PC-3 (cell line): ENCODE data around the gene MAD1L1. TPM values are rescaled to one million over a fixed set of nuclear protein-coding genes. Genes with fewer than 3 reads are reported as not detected.

Experiments used
- ATAC-seq: fragments of 200-7000 bp; cut with Tn5 transposase; 2 replicates; pipeline ENCODE4 v1.9.1; 2020; ENCODE audit warnings: mild to moderate bottlenecking, moderate library complexity
- BruUV-seq: library from RNA; stranded (reverse); fragments of 400-500 nt; replicated peaks from 2 replicates; lab custom pipeline; 2021; lab: Mats Ljungman, UMichigan
- CTCF ChIA-PET: fragments of 300-600 bp; sonication (Branson Sonifier 250); formaldehyde crosslinking; loops from one replicate; lab custom pipeline; 2022; ENCODE audit warnings: antibody characterized with exemption; lab: Charles Lee
- POLR2A ChIA-PET: fragments of 300-600 bp; sonication (Branson Sonifier 250); formaldehyde crosslinking; loops from one replicate; lab custom pipeline; 2022; ENCODE audit warnings: antibody characterized with exemption; ENCODE audit not compliant: unreplicated experiment; lab: Charles Lee
- DNase-seq: peaks from one replicate; pipeline ENCODE4 v3.0.0-alpha.2; 2015
- H2AFZ ChIP-seq: fragments of 300-600 bp; sonication (generic); 2 replicates; pipeline ENCODE4 v1.6.0; 2016; ENCODE audit warnings: antibody characterized with exemption, low read length
- H3F3A ChIP-seq: fragments of 300-600 bp; sonication (generic); one replicate; pipeline ENCODE4 v1.6.0; 2017; ENCODE audit warnings: antibody characterized with exemption, low read length, control low read depth, mild to moderate bottlenecking; ENCODE audit not compliant: unreplicated experiment
- H3K27ac ChIP-seq: fragments of 300-600 bp; sonication (generic); 2 replicates; pipeline ENCODE4 v1.5.1; 2016; ENCODE audit warnings: mild to moderate bottlenecking, low read length
- H3K27me3 ChIP-seq: fragments of 300-600 bp; sonication (generic); 2 replicates; pipeline ENCODE4 v1.6.1; 2016; ENCODE audit warnings: low read length, mixed read lengths
- H3K36me3 ChIP-seq: fragments of 300-600 bp; sonication (generic); 2 replicates; pipeline ENCODE4 v1.6.1; 2016; ENCODE audit warnings: low read depth, mixed run types, low read length, mixed read lengths
- H3K4me1 ChIP-seq: fragments of 300-600 bp; sonication (generic); 2 replicates; pipeline ENCODE4 v1.5.1; 2016; ENCODE audit warnings: low read length; ENCODE audit not compliant: insufficient read depth
- H3K4me2 ChIP-seq: fragments of 300-600 bp; sonication (generic); 2 replicates; pipeline ENCODE4 v1.6.0; 2016; ENCODE audit warnings: low read length
- H3K4me3 ChIP-seq: fragments of 300-600 bp; sonication (generic); 2 replicates; pipeline ENCODE4 v1.5.1; 2016; ENCODE audit warnings: mild to moderate bottlenecking, low read length, mixed read lengths
- H3K79me2 ChIP-seq: fragments of 300-600 bp; sonication (generic); 2 replicates; pipeline ENCODE4 v1.6.1; 2017; ENCODE audit warnings: low read length, mixed read lengths
- H3K9ac ChIP-seq: fragments of 300-600 bp; sonication (generic); 2 replicates; pipeline ENCODE4 v1.6.0; 2016; ENCODE audit warnings: mild to moderate bottlenecking, low read length
- H3K9me2 ChIP-seq: fragments of 300-600 bp; sonication (generic); replicated peaks from 2 replicates; pipeline ENCODE4 v1.6.1; 2016; ENCODE audit warnings: mixed run types, low read length, mixed read lengths
- H3K9me3 ChIP-seq: fragments of 300-600 bp; sonication (generic); 2 replicates; pipeline ENCODE4 v1.6.1; 2016; ENCODE audit warnings: low read length, mixed read lengths
- H4K20me1 ChIP-seq: fragments of 300-600 bp; sonication (generic); 2 replicates; pipeline ENCODE4 v1.6.1; 2016; ENCODE audit warnings: low read length, mixed read lengths
- EZH2 ChIP-seq: fragments of 300-600 bp; sonication (generic); IDR thresholded peaks from one replicate; pipeline ENCODE4 v1.6.1; 2017; ENCODE audit warnings: antibody characterized with exemption, mild to moderate bottlenecking, low read length; ENCODE audit not compliant: unreplicated experiment
- EZH2phosphoT487 ChIP-seq: fragments of 300-600 bp; sonication (generic); IDR thresholded peaks from 2 replicates; pipeline ENCODE4 v1.6.1; 2018; ENCODE audit warnings: mild to moderate bottlenecking, antibody characterized with exemption, low read length, borderline replicate concordance
- intact Hi-C: fragments of 100-400 bp; cut with micrococcal nuclease; formaldehyde crosslinking; loops from 2 replicates; pipeline ENCODE4 v1.9.0; 2023
- total RNA-seq: library from RNA; depleted of rRNA; stranded (reverse); fragments of >200 nt; gene quantifications from 2 replicates; pipeline ENCODE4 v1.2.3, GENCODE V29; 2014
- TF ChIP-seq, protein P1 (sequence below): fragments of 300-600 bp; sonication (generic); conservative IDR thresholded peaks from 2 replicates; pipeline ENCODE4 v1.5.1; 2017; ENCODE audit warnings: antibody characterized with exemption, low read depth, mild to moderate bottlenecking, low read length

The MAD1L1 gene
- total RNA-seq, 1 experiment from 2014 or later: 88.4 TPM

DNA sequence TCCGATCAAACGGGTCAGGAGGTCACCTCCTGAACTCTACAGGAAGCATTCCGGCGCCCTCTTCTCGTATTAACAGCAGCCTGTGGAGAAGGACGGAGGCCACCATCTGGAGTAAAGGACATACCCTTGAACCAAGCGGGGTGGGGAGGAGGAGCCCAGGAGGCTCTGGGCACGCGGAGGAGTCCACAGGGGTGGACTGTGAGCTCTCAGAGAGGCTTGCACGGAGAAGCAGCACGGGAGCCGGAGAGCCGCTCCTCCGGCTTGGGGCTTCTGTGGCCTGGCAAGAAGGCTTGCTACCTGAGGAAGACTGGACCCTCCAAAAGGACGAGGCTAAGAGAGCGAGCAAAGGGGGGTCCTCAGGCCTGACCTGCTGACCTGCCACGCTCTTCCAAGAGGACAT is 77.9 kb downstream of the MAD1L1 start:
- H3K9me3 ChIP-seq: no peaks in the 10 kb centered on the region
- peaks cover 19% of the 10 kb centered on the region for H3K4me1 ChIP-seq
- H3F3A ChIP-seq: no peaks in the 10 kb centered on the region
- no peaks in the 10 kb centered on the region for H3K27me3 ChIP-seq
- no peak overlapping the region for H2AFZ ChIP-seq
- H3K4me2 ChIP-seq: no peak overlapping the region
- DNase-seq: no peak
- CTCF ChIA-PET: no interaction called here
- no peaks in the 10 kb centered on the region for H3K36me3 ChIP-seq
- intact Hi-C loops: loop anchor here (5.0 kb wide), 2 partner anchors 52 to 192 kb away; no protein-coding TSS in a partner anchor
- peaks cover 18% of the 10 kb centered on the region; the same call in 1 of the 2 replicates for H4K20me1 ChIP-seq
- no peak for TF ChIP-seq EZH2
- TF ChIP-seq, protein P1, sequence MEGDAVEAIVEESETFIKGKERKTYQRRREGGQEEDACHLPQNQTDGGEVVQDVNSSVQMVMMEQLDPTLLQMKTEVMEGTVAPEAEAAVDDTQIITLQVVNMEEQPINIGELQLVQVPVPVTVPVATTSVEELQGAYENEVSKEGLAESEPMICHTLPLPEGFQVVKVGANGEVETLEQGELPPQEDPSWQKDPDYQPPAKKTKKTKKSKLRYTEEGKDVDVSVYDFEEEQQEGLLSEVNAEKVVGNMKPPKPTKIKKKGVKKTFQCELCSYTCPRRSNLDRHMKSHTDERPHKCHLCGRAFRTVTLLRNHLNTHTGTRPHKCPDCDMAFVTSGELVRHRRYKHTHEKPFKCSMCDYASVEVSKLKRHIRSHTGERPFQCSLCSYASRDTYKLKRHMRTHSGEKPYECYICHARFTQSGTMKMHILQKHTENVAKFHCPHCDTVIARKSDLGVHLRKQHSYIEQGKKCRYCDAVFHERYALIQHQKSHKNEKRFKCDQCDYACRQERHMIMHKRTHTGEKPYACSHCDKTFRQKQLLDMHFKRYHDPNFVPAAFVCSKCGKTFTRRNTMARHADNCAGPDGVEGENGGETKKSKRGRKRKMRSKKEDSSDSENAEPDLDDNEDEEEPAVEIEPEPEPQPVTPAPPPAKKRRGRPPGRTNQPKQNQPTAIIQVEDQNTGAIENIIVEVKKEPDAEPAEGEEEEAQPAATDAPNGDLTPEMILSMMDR: no peak
- TF ChIP-seq EZH2phosphoT487: no peak
- H3K27ac ChIP-seq: no peak overlapping the region
- POLR2A ChIA-PET: no interaction called here
- no peaks in the 10 kb centered on the region for H3K79me2 ChIP-seq
- no peaks in the 10 kb centered on the region for H3K9me2 ChIP-seq
- H3K4me3 ChIP-seq: no peak overlapping the region
- no peak for ATAC-seq
- no TSS peak for BruUV-seq
- no peak overlapping the region for H3K9ac ChIP-seq

GRCh38 chr7:2154121-2154520 is 78.6 kb downstream of the MAD1L1 start:
- Histone ChIP-seq H3K79me2 (no peaks in the 10 kb centered on the region), H3K9me3 (no peaks in the 10 kb centered on the region), H3K4me2 (no peak overlapping the region), H3K27me3 (no peaks in the 10 kb centered on the region), H3K36me3 (no peaks in the 10 kb centered on the region), H2AFZ (no peak overlapping the region), H3K27ac (no peak overlapping the region), H4K20me1 (peaks cover 18% of the 10 kb centered on the region; the same call in 1 of the 2 replicates), H3K4me1 (peaks cover 19% of the 10 kb centered on the region), H3K4me3 (no peak overlapping the region), H3K9me2 (no peaks in the 10 kb centered on the region), H3K9ac (no peak overlapping the region), H3F3A (no peaks in the 10 kb centered on the region)
- CTCF ChIA-PET: no interaction called here
- no TSS peak for BruUV-seq
- POLR2A ChIA-PET: no interaction called here
- intact Hi-C loops: no loop called here
- no peak for TF ChIP-seq EZH2
- TF ChIP-seq, protein P1: no peak
- no peak for TF ChIP-seq EZH2phosphoT487
- ATAC-seq: no peak
- DNase-seq: no peak

DNA sequence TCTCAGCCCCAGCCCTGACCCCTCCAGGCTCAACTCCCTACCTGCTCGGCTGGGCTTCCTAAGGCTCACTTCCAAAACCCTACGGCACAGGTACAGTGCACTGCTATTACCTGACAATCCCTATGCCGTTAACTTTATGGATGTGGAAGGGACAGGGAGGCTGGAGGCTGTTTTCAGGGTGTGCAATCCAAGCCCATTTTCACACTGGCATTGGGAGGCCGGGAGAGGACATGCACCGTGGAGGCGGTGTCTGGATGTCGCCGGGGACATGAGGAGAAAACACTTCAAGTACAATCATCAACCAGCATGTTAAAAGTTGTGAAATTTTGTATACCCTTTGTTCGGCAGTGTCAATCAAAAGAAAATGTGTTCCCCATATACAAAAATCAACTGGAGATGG is 80.1 kb downstream of the MAD1L1 start:
- DNase-seq (no peak), ATAC-seq (no peak)
- no peak overlapping the region for H3K4me3 ChIP-seq
- intact Hi-C loops: no loop called here
- peaks cover 9% of the 10 kb centered on the region for H3K4me1 ChIP-seq
- no peaks in the 10 kb centered on the region for H3F3A ChIP-seq
- no peak overlapping the region for H3K9ac ChIP-seq
- no TSS peak for BruUV-seq
- no peaks in the 10 kb centered on the region for H3K79me2 ChIP-seq
- H4K20me1 ChIP-seq: peaks cover 8% of the 10 kb centered on the region; the same call in 1 of the 2 replicates
- no peak overlapping the region for H2AFZ ChIP-seq
- CTCF ChIA-PET: no interaction called here
- POLR2A ChIA-PET: no interaction called here
- H3K9me3 ChIP-seq: no peaks in the 10 kb centered on the region
- H3K4me2 ChIP-seq: no peak overlapping the region
- no peaks in the 10 kb centered on the region for H3K9me2 ChIP-seq
- H3K36me3 ChIP-seq: no peaks in the 10 kb centered on the region
- TF ChIP-seq, protein P1: no peak
- TF ChIP-seq EZH2phosphoT487: no peak
- no peak overlapping the region for H3K27ac ChIP-seq
- no peaks in the 10 kb centered on the region for H3K27me3 ChIP-seq
